Loucy (cell line): ENCODE results near the gene TXNRD2.

Experiments
- EZH2phosphoT487 ChIP-seq: fragments of 200-600 bp; IDR thresholded peaks from 2 replicates; pipeline ENCODE4 v1.6.1; 2018; ENCODE audit warnings: antibody characterized with exemption, mild to moderate bottlenecking, moderate library complexity, borderline replicate concordance
- TF ChIP-seq, protein P1 (sequence below): fragments of 200-600 bp; sonication (generic); conservative IDR thresholded peaks from 2 replicates; pipeline ENCODE4 v1.5.1; 2014; ENCODE audit warnings: mild to moderate bottlenecking, antibody characterized with exemption, low read length

DNA sequence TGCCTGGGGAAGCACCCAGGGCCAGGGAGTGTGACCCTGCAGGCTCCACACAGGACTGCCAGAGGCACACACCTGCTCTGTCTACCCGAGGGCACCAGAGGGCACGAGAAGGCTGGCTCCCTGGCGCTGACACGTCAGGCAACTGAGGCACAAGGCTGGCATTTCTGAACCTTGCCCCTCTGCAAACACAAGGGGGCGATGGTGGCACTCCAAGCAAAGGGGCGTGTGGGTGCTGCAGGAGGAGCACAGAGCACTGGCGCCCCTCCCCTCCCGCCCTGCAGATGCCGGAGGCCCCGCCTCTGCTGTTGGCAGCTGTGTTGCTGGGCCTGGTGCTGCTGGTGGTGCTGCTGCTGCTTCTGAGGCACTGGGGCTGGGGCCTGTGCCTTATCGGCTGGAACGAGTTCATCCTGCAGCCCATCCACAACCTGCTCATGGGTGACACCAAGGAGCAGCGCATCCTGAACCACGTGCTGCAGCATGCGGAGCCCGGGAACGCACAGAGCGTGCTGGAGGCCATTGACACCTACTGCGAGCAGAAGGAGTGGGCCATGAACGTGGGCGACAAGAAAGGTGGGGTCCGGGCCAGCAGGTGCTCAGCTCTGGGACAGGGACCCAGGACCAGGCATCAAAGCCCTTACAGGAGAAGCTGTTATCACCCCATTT, 20.8 kb upstream of the TXNRD2 start:
- TF ChIP-seq, protein P1, sequence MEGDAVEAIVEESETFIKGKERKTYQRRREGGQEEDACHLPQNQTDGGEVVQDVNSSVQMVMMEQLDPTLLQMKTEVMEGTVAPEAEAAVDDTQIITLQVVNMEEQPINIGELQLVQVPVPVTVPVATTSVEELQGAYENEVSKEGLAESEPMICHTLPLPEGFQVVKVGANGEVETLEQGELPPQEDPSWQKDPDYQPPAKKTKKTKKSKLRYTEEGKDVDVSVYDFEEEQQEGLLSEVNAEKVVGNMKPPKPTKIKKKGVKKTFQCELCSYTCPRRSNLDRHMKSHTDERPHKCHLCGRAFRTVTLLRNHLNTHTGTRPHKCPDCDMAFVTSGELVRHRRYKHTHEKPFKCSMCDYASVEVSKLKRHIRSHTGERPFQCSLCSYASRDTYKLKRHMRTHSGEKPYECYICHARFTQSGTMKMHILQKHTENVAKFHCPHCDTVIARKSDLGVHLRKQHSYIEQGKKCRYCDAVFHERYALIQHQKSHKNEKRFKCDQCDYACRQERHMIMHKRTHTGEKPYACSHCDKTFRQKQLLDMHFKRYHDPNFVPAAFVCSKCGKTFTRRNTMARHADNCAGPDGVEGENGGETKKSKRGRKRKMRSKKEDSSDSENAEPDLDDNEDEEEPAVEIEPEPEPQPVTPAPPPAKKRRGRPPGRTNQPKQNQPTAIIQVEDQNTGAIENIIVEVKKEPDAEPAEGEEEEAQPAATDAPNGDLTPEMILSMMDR, result peak; percentile 71
- TF ChIP-seq EZH2phosphoT487, result no peak
